ENCODE data around the gene YTHDF2. TPM values are rescaled to one million over a fixed set of nuclear protein-coding genes. Genes with fewer than 3 reads are reported as not detected.

Gene YTHDF2
- total and polyA plus RNA-seq, 7 experiments from 2014 or later = 64.5 to 139 (median 71.8) TPM

DNA sequence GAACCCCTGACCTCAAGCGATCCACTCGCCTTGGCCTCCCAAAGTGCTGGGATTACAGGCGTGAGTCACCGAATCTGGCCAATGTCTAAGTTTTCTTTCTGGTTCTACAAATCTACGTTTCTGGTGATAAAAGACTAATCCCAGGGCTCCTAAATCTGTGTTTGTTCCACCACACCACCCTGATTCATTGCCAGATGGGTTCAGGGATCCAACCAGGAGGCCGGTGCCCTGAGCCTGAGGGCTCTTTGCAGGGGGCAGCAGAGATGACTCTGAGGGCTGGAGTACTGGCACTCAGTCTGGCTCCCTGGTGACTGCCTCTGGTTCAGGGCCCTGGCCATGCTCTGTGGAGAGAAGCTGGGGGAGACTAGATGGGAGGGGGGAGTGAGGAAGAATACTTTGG, 64.7 kb downstream of the YTHDF2 start:
- intact Hi-C loops (cut with micrococcal nuclease) = no loop called here
- POLR2A ChIA-PET = no interaction called here
- Histone ChIP-seq H3K4me1 (ENCODE audit: control insufficient read depth in 2 of 2, insufficient read depth in 2 of 2, low read length in 2 of 2) (no peaks in the 10 kb centered on the region), H3K4me3 (ENCODE audit: low read length) (no peak overlapping the region), H3K27me3 (ENCODE audit: control insufficient read depth in 2 of 2, insufficient read depth in 2 of 2, low read length in 2 of 2) (no peaks in the 10 kb centered on the region), H3K9me3 (ENCODE audit: control insufficient read depth in 2 of 3, low read length in 3 of 3) (no peaks in the 10 kb centered on the region), H3K36me3 (ENCODE audit: control insufficient read depth in 2 of 3, insufficient read depth in 3 of 3, low read length in 3 of 3) (no peaks in the 10 kb centered on the region), H3K27ac (ENCODE audit: low read depth, low read length) (no peak overlapping the region)
- no peak overlapping the region for H3K27ac Mint-ChIP-seq
- CTCF ChIA-PET = no interaction called here
- H3K9me3 Mint-ChIP-seq = peaks cover 0 to under 1% (median 0%) of the 10 kb centered on the region in 11 donors
- H3K27me3 Mint-ChIP-seq = peaks cover 0 to 28% (median 0%) of the 10 kb centered on the region in 5 donors
- H3K4me1 Mint-ChIP-seq = peaks cover 0 to 4% (median 0%) of the 10 kb centered on the region in 7 donors
- no peak for ATAC-seq
- no peaks in the 10 kb centered on the region for H3K36me3 Mint-ChIP-seq
- no peak for DNase-seq
- H3K4me3 Mint-ChIP-seq = no peak overlapping the region

DNA sequence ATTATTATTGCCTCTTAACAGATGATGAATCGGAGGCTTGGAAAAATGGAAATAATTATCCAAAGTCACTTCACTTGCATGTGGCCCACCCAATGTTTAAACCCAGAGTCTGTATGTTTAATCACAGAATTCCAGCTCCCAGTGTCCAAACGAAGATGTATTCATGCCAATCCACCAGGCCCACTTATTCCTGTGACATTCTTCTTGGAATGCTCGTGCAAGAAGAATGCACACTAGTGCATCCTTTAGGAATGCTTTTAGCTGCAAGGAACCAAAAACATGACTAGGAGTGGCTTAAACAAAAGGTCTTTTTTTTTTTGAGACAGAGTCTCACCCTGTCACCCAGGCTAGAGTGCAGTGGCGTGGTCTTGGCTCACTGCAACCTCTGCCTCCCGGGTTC, 66.3 kb downstream of the YTHDF2 start:
- intact Hi-C loops (cut with micrococcal nuclease) = no loop called here
- ChIA-PET CTCF (no interaction called here), POLR2A (no interaction called here)

DNA sequence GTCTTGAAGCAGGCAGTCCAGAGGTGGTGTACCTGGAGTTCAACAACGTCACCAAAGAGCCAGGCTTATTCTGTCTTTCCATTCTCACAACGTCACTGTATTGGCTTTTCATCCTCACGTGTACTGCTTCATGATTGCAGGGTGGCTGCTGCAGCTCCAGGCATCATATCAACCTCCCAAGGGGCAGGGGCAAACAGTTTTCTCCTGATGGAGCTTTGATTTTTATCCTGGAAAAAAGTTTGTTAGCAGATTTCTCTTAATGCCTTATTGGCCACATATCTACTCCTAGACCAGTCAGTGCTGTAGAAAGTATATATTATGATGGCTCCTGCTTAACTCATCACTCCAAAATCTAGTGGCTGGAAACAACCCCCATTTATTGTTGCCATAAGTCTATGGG, 66.9 kb downstream of the YTHDF2 start:
- intact Hi-C loops (cut with micrococcal nuclease) = no loop called here
- ATAC-seq (no peak), DNase-seq (no peak)
- ChIA-PET POLR2A (no interaction called here), CTCF (no interaction called here)
- no peaks in the 10 kb centered on the region for H3K36me3 Mint-ChIP-seq
- Histone ChIP-seq H3K36me3 (ENCODE audit: control insufficient read depth in 2 of 3, insufficient read depth in 3 of 3, low read length in 3 of 3) (no peaks in the 10 kb centered on the region), H3K27me3 (ENCODE audit: control insufficient read depth in 2 of 2, insufficient read depth in 2 of 2, low read length in 2 of 2) (no peaks in the 10 kb centered on the region), H3K9me3 (ENCODE audit: control insufficient read depth in 2 of 3, low read length in 3 of 3) (no peaks in the 10 kb centered on the region), H3K4me1 (ENCODE audit: control insufficient read depth in 2 of 2, insufficient read depth in 2 of 2, low read length in 2 of 2) (no peaks in the 10 kb centered on the region), H3K4me3 (ENCODE audit: low read length) (no peak overlapping the region), H3K27ac (ENCODE audit: low read depth, low read length) (no peak overlapping the region)
- peaks cover 0 to 5% (median 0%) of the 10 kb centered on the region in 7 donors for H3K4me1 Mint-ChIP-seq
- peaks cover 0 to 19% (median 4%) of the 10 kb centered on the region in 5 donors for H3K27me3 Mint-ChIP-seq
- H3K4me3 Mint-ChIP-seq = no peak overlapping the region
- peaks cover 0 to 2% (median 0%) of the 10 kb centered on the region in 11 donors for H3K9me3 Mint-ChIP-seq
- H3K27ac Mint-ChIP-seq = no peak overlapping the region

More for the DNA sequence above, 66.3 kb downstream of the YTHDF2 start:
- Histone ChIP-seq H3K27ac (ENCODE audit: low read depth, low read length) (no peak overlapping the region), H3K4me1 (ENCODE audit: control insufficient read depth in 2 of 2, insufficient read depth in 2 of 2, low read length in 2 of 2) (no peaks in the 10 kb centered on the region), H3K4me3 (ENCODE audit: low read length) (no peak overlapping the region), H3K27me3 (ENCODE audit: control insufficient read depth in 2 of 2, insufficient read depth in 2 of 2, low read length in 2 of 2) (no peaks in the 10 kb centered on the region), H3K36me3 (ENCODE audit: control insufficient read depth in 2 of 3, insufficient read depth in 3 of 3, low read length in 3 of 3) (no peaks in the 10 kb centered on the region), H3K9me3 (ENCODE audit: control insufficient read depth in 2 of 3, low read length in 3 of 3) (no peaks in the 10 kb centered on the region)
- DNase-seq = no peak
- H3K4me1 Mint-ChIP-seq = peaks cover 0 to 6% (median 0%) of the 10 kb centered on the region in 7 donors
- no peak overlapping the region for H3K4me3 Mint-ChIP-seq
- ATAC-seq = no peak
- no peak overlapping the region for H3K27ac Mint-ChIP-seq
- peaks cover 0 to 2% (median 0%) of the 10 kb centered on the region in 11 donors for H3K9me3 Mint-ChIP-seq
- H3K27me3 Mint-ChIP-seq = peaks cover 0 to 22% (median 4%) of the 10 kb centered on the region in 5 donors
- H3K36me3 Mint-ChIP-seq = no peaks in the 10 kb centered on the region

DNA sequence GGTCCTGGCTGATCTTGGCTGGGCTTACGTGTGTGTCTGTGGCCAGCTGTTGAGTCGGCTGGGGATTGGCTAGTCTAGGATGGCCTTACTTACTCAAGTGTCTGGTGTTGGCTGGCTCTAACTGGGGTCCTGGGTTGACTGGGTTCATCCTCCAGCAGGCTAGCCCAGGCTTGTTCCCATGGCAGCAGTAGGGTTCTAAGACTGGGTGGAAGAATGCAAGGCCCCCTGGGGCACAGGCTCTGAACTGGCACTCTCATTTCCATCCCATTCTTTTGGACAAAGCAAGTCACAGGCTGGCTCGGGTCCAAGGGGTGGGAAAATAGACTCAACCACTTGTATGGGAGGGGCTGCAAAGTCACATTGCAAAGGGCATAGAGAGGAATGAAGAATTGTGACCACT, 67.3 kb downstream of the YTHDF2 start:
- POLR2A ChIA-PET = no interaction called here
- DNase-seq (no peak), ATAC-seq (no peak)
- Mint-ChIP-seq H3K4me1 (peaks cover 0 to 4% (median 0%) of the 10 kb centered on the region in 7 donors), H3K36me3 (no peaks in the 10 kb centered on the region), H3K9me3 (peaks cover 0 to 2% (median 0%) of the 10 kb centered on the region in 11 donors), H3K27me3 (peaks cover 0 to 16% (median 4%) of the 10 kb centered on the region in 5 donors), H3K4me3 (no peak overlapping the region), H3K27ac (no peak overlapping the region)
- CTCF ChIA-PET = no interaction called here
- Histone ChIP-seq H3K27me3 (ENCODE audit: control insufficient read depth in 2 of 2, insufficient read depth in 2 of 2, low read length in 2 of 2) (no peaks in the 10 kb centered on the region), H3K4me1 (ENCODE audit: control insufficient read depth in 2 of 2, insufficient read depth in 2 of 2, low read length in 2 of 2) (no peaks in the 10 kb centered on the region), H3K9me3 (ENCODE audit: control insufficient read depth in 2 of 3, low read length in 3 of 3) (no peaks in the 10 kb centered on the region), H3K36me3 (ENCODE audit: control insufficient read depth in 2 of 3, insufficient read depth in 3 of 3, low read length in 3 of 3) (no peaks in the 10 kb centered on the region), H3K4me3 (ENCODE audit: low read length) (no peak overlapping the region), H3K27ac (ENCODE audit: low read depth, low read length) (no peak overlapping the region)
- intact Hi-C loops (cut with micrococcal nuclease) = no loop called here

DNA sequence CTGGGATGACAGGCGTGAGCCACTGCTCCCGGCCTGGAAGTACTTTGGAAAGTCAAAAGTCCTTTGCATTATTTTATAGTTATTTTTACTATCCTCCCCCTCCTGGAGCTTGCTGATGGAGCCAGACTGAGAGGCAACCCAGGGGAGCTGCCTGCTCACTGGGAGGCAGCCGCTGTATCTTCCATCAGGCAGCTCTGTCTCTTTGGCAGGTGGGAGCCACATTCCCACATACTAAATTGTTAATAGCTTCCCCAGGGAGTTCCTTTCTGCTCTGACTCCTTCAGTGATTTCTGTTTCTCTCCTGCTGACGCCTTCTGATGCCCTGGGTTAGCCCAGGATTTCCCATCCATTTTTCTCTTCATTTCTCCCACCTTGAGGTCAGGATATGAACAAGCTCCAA, 70.3 kb downstream of the YTHDF2 start:
- Histone ChIP-seq H3K27ac (ENCODE audit: low read depth, low read length) (no peak overlapping the region), H3K4me3 (ENCODE audit: low read length) (no peak overlapping the region), H3K27me3 (ENCODE audit: control insufficient read depth in 2 of 2, insufficient read depth in 2 of 2, low read length in 2 of 2) (no peaks in the 10 kb centered on the region), H3K36me3 (ENCODE audit: control insufficient read depth in 2 of 3, insufficient read depth in 3 of 3, low read length in 3 of 3) (no peaks in the 10 kb centered on the region), H3K9me3 (ENCODE audit: control insufficient read depth in 2 of 3, low read length in 3 of 3) (no peaks in the 10 kb centered on the region), H3K4me1 (ENCODE audit: control insufficient read depth in 2 of 2, insufficient read depth in 2 of 2, low read length in 2 of 2) (no peaks in the 10 kb centered on the region)
- H3K36me3 Mint-ChIP-seq = no peaks in the 10 kb centered on the region
- no peak overlapping the region for H3K27ac Mint-ChIP-seq
- peaks cover 17 to 39% (median 24%) of the 10 kb centered on the region in 5 donors for H3K27me3 Mint-ChIP-seq
- peaks cover 0 to 6% (median 0%) of the 10 kb centered on the region in 7 donors for H3K4me1 Mint-ChIP-seq
- intact Hi-C loops (cut with micrococcal nuclease) = no loop called here
- no peak overlapping the region for H3K4me3 Mint-ChIP-seq
- DNase-seq (no peak), ATAC-seq (no peak)
- peaks cover 0 to 2% (median 0%) of the 10 kb centered on the region in 11 donors for H3K9me3 Mint-ChIP-seq
- ChIA-PET CTCF (no interaction called here), POLR2A (no interaction called here)

DNA sequence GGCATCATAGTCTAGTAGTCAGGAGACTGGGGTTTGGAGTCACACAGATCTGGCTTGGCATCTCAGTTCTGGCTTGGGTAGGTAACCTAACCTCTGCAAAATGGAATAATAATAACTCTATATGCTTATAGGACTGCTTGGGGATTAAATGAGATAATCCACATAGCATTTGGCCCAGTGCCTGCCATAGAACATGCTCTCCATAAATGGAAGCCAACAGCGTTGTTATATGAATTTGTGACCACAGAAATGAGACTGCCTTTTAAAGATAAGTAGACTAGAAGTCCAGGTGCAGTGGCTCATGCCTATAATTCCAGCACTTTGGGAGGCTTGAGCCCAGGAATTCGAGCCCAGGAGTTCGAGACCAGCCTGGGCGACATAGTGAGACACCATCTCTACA, 71.2 kb downstream of the YTHDF2 start:
- Mint-ChIP-seq H3K36me3 (no peaks in the 10 kb centered on the region), H3K4me3 (no peak overlapping the region), H3K9me3 (peaks cover 0 to 2% (median 0%) of the 10 kb centered on the region in 11 donors), H3K27me3 (peaks cover 22 to 45% (median 27%) of the 10 kb centered on the region in 5 donors), H3K4me1 (peaks cover 0 to 6% (median 0%) of the 10 kb centered on the region in 7 donors), H3K27ac (no peak overlapping the region)
- POLR2A ChIA-PET = no interaction called here
- H3K27ac ChIP-seq (ENCODE audit: low read depth, low read length) = no peak overlapping the region
- H3K4me1 ChIP-seq (ENCODE audit: control insufficient read depth in 2 of 2, insufficient read depth in 2 of 2, low read length in 2 of 2) = no peaks in the 10 kb centered on the region
- H3K36me3 ChIP-seq (ENCODE audit: control insufficient read depth in 2 of 3, insufficient read depth in 3 of 3, low read length in 3 of 3) = no peaks in the 10 kb centered on the region
- H3K27me3 ChIP-seq (ENCODE audit: control insufficient read depth in 2 of 2, insufficient read depth in 2 of 2, low read length in 2 of 2) = no peaks in the 10 kb centered on the region
- no peaks in the 10 kb centered on the region for H3K9me3 ChIP-seq (ENCODE audit: control insufficient read depth in 2 of 3, low read length in 3 of 3)
- DNase-seq = no peak
- no peak for ATAC-seq
- intact Hi-C loops (cut with micrococcal nuclease) = no loop called here
- CTCF ChIA-PET = no interaction called here
- H3K4me3 ChIP-seq (ENCODE audit: low read length) = no peak overlapping the region

DNA sequence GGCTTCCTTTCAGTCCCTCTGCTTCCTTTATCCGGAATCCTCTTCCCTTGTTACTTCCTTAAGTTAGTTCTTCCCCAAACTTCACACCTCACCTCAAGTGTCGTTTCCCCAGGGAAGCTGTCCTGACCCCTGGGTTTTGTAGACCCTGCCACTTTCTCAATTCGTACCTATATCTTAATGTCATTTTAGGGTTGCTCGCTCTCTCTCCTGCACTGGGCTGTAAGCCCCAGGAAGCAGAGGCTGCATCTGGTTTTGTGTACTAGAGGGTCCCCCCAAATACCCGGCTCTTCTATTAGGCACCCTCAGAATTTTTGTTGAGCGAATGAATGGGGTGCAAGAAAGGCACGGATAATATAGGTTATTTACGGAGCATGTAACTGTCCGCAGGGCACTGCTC, 74.6 kb downstream of the YTHDF2 start:
- Mint-ChIP-seq H3K27me3 (peaks cover 46 to 66% (median 47%) of the 10 kb centered on the region in 5 donors), H3K27ac (no peak overlapping the region)
- CTCF ChIA-PET = no interaction called here

More for the DNA sequence above, 74.6 kb downstream of the YTHDF2 start:
- no peaks in the 10 kb centered on the region for H3K36me3 Mint-ChIP-seq
- no peak for ATAC-seq
- no peak for DNase-seq
- H3K4me1 Mint-ChIP-seq = peaks cover 0 to 8% (median 4%) of the 10 kb centered on the region in 7 donors
- peaks cover 0 to 2% (median 0%) of the 10 kb centered on the region in 11 donors for H3K9me3 Mint-ChIP-seq
- Histone ChIP-seq H3K9me3 (ENCODE audit: control insufficient read depth in 2 of 3, low read length in 3 of 3) (no peaks in the 10 kb centered on the region), H3K36me3 (ENCODE audit: control insufficient read depth in 2 of 3, insufficient read depth in 3 of 3, low read length in 3 of 3) (no peaks in the 10 kb centered on the region), H3K4me3 (ENCODE audit: low read length) (no peak overlapping the region), H3K27me3 (ENCODE audit: control insufficient read depth in 2 of 2, insufficient read depth in 2 of 2, low read length in 2 of 2) (no peaks in the 10 kb centered on the region), H3K4me1 (ENCODE audit: control insufficient read depth in 2 of 2, insufficient read depth in 2 of 2, low read length in 2 of 2) (no peaks in the 10 kb centered on the region), H3K27ac (ENCODE audit: low read depth, low read length) (no peak overlapping the region)
- intact Hi-C loops (cut with micrococcal nuclease) = no loop called here
- POLR2A ChIA-PET = no interaction called here
- H3K4me3 Mint-ChIP-seq = peak overlapping the region in 1 of 10 donors; percentile 39

Data from naive thymus-derived CD4-positive, alpha-beta T cell (primary cell).